HL-60 (cell line): Measurements from ENCODE around the gene TENM3.

Experiments
- POLR2AphosphoS5 ChIP-seq: IDR thresholded peaks from 2 replicates; pipeline ENCODE4 v1.6.1; 2012; ENCODE audit warnings: low read depth
- REST ChIP-seq: IDR thresholded peaks from 2 replicates; pipeline ENCODE4 v1.6.1; 2012; ENCODE audit warnings: low read depth; ENCODE audit not compliant: insufficient replicate concordance
- TF ChIP-seq, protein P1 (sequence below): IDR thresholded peaks from one replicate; pipeline ENCODE4 v1.5.1; 2011; ENCODE audit warnings: low read length, control low read depth, inconsistent platforms; ENCODE audit not compliant: insufficient read depth

- TF ChIP-seq, protein P1, sequence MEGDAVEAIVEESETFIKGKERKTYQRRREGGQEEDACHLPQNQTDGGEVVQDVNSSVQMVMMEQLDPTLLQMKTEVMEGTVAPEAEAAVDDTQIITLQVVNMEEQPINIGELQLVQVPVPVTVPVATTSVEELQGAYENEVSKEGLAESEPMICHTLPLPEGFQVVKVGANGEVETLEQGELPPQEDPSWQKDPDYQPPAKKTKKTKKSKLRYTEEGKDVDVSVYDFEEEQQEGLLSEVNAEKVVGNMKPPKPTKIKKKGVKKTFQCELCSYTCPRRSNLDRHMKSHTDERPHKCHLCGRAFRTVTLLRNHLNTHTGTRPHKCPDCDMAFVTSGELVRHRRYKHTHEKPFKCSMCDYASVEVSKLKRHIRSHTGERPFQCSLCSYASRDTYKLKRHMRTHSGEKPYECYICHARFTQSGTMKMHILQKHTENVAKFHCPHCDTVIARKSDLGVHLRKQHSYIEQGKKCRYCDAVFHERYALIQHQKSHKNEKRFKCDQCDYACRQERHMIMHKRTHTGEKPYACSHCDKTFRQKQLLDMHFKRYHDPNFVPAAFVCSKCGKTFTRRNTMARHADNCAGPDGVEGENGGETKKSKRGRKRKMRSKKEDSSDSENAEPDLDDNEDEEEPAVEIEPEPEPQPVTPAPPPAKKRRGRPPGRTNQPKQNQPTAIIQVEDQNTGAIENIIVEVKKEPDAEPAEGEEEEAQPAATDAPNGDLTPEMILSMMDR, result no peak
- TF ChIP-seq POLR2AphosphoS5, result no peak
- no peak for TF ChIP-seq REST
Measured at GRCh38 chr4:182655340-182655739, 412.1 kb downstream of the TENM3 start.
